Esophagus squamous epithelium (tissue), 5 donors: ENCODE measurements around the gene ABCB1. TPM values are rescaled to one million over a fixed set of nuclear protein-coding genes. Genes with fewer than 3 reads are reported as not detected.

Experiments used
- DNase-seq: peaks from one replicate; lab custom pipeline; 2025; lab: John Stamatoyannopoulos, UW
- H3K27ac ChIP-seq, 4 donors: fragments of 200-600 bp; sonication (generic); one replicate each; pipeline ENCODE4 v1.5.1; 2016 to 2019; ENCODE audit warnings: mild to moderate bottlenecking in 1 of 4
- H3K27me3 ChIP-seq, 4 donors: fragments of 200-600 bp; sonication (generic); 1 replicate in 3 of 4; 2 replicates in 1 of 4; pipeline versions ENCODE4 v1.5.1 to v1.6.0; 2017 to 2021; ENCODE audit warnings: antibody characterized with exemption in 1 of 4
- H3K36me3 ChIP-seq, 3 donors: fragments of 200-600 bp; sonication (generic); one replicate each; pipeline ENCODE4 v1.5.1; 2016 to 2019
- H3K4me1 ChIP-seq, 3 donors: fragments of 200-600 bp; sonication (generic); one replicate each; pipeline ENCODE4 v1.5.1; 2017 to 2019
- H3K4me3 ChIP-seq, 4 donors: fragments of 200-600 bp; sonication (generic); 1 replicate in 3 of 4; 2 replicates in 1 of 4; pipeline ENCODE4 v1.5.1; 2016 to 2019; ENCODE audit warnings: mild to moderate bottlenecking in 2 of 4, moderate library complexity in 1 of 4
- H3K9me3 ChIP-seq, 3 donors: fragments of 200-600 bp; sonication (generic); one replicate each; pipeline ENCODE4 v1.5.1; 2016 to 2019
- CTCF ChIP-seq, 6 experiments: fragments of 450-650 bp in 4 of 6; fragments of 200-600 bp in 2 of 6; sonication (generic) in 2 of 6; IDR thresholded peaks; one replicate each; pipeline ENCODE4 v1.5.1; 2016 to 2019; ENCODE audit warnings: antibody characterized with exemption in 6 of 6, mild to moderate bottlenecking in 4 of 6, moderate library complexity in 4 of 6
- POLR2A ChIP-seq, 4 donors: fragments of 450-650 bp; IDR thresholded peaks; one replicate each; pipeline ENCODE4 v1.6.1; 2017; ENCODE audit warnings: antibody characterized with exemption in 4 of 4, mild to moderate bottlenecking in 4 of 4, moderate library complexity in 3 of 4
- WGBS, 2 donors: methylation state at CpG; one replicate each; pipeline ENCODE4 v1.1.5; 2018; 5-methylcytosine and 5-hydroxymethylcytosine counted together
- intact Hi-C: fragments of 100-400 bp; cut with DNase I; formaldehyde crosslinking; loops from one replicate; pipeline ENCODE4 v1.15.0; 2022
- total RNA-seq, 4 donors: library from RNA; depleted of rRNA; stranded (reverse); fragments of >200 nt; gene quantifications; one replicate each; pipeline ENCODE4 v1.1.0, GENCODE V29; 2016
- donor health status: DM: yes; HTN: yes; CAD: no.

Gene ABCB1
- total RNA-seq, 4 donors from 2014 or later, result 0.91 to 15.4 (median 3.1) TPM

- 75 to 77% methylated on average over 1 of the region's 1 CpG for WGBS, 2 donors
- Histone ChIP-seq H3K27me3 (no peaks in the 10 kb centered on the region), H3K4me1 (no peaks in the 10 kb centered on the region), H3K36me3 (no peaks in the 10 kb centered on the region), H3K9me3 (no peaks in the 10 kb centered on the region), H3K4me3 (no peak overlapping the region), H3K27ac (no peak overlapping the region)
- no peak for TF ChIP-seq CTCF (IDR thresholded peaks at IDR 0.05)
- TF ChIP-seq POLR2A (IDR thresholded peaks at IDR 0.05), result no peak
- DNase-seq, result no peak
- intact Hi-C loops, result no loop called here
Observed at GRCh38 chr7:87543623-87544022, 57.1 kb downstream of the ABCB1 start.

GRCh38 chr7:87541648-87542047 lies 59.0 kb downstream of the ABCB1 start:
- no peaks in the 10 kb centered on the region for H3K4me1 ChIP-seq
- no peaks in the 10 kb centered on the region for H3K27me3 ChIP-seq
- intact Hi-C loops, result no loop called here
- WGBS, 2 donors, result 85 to 91% methylated on average over 1 of the region's 1 CpG
- DNase-seq, result no peak
- H3K9me3 ChIP-seq, result no peaks in the 10 kb centered on the region
- TF ChIP-seq POLR2A (IDR thresholded peaks at IDR 0.05) (no peak), CTCF (IDR thresholded peaks at IDR 0.05) (no peak)
- H3K4me3 ChIP-seq, result no peak overlapping the region
- no peak overlapping the region for H3K27ac ChIP-seq
- H3K36me3 ChIP-seq, result no peaks in the 10 kb centered on the region

- WGBS, 2 donors, result 60 to 67% methylated on average over 1 of the region's 1 CpG
- intact Hi-C loops, result no loop called here
Observed at GRCh38 chr7:87538052-87538451, 62.6 kb downstream of the ABCB1 start.

GRCh38 chr7:87534072-87534471 lies 66.6 kb downstream of the ABCB1 start:
- Histone ChIP-seq H3K4me3 (no peak overlapping the region), H3K9me3 (no peaks in the 10 kb centered on the region), H3K36me3 (no peaks in the 10 kb centered on the region), H3K4me1 (no peaks in the 10 kb centered on the region), H3K27me3 (no peaks in the 10 kb centered on the region), H3K27ac (no peak overlapping the region)
- no peak for DNase-seq
- TF ChIP-seq POLR2A (IDR thresholded peaks at IDR 0.05) (no peak), CTCF (IDR thresholded peaks at IDR 0.05) (no peak)
- 82 to 94% methylated on average over 2 of the region's 2 CpGs for WGBS, 2 donors
- intact Hi-C loops, result no loop called here

More at GRCh38 chr7:87538052-87538451, 62.6 kb downstream of the ABCB1 start:
- H3K9me3 ChIP-seq, result no peaks in the 10 kb centered on the region
- H3K4me3 ChIP-seq, result no peak overlapping the region
- TF ChIP-seq CTCF (IDR thresholded peaks at IDR 0.05) (no peak), POLR2A (IDR thresholded peaks at IDR 0.05) (no peak)
- H3K4me1 ChIP-seq, result no peaks in the 10 kb centered on the region
- no peak for DNase-seq
- no peaks in the 10 kb centered on the region for H3K27me3 ChIP-seq
- H3K27ac ChIP-seq, result no peak overlapping the region
- no peaks in the 10 kb centered on the region for H3K36me3 ChIP-seq

- H3K4me3 ChIP-seq, result no peak overlapping the region
- TF ChIP-seq POLR2A (IDR thresholded peaks at IDR 0.05) (no peak), CTCF (IDR thresholded peaks at IDR 0.05) (no peak)
Observed at GRCh38 chr7:87530126-87530525, 70.6 kb downstream of the ABCB1 start.

More at GRCh38 chr7:87530126-87530525, 70.6 kb downstream of the ABCB1 start:
- intact Hi-C loops, result no loop called here
- DNase-seq, result no peak
- Histone ChIP-seq H3K4me1 (no peaks in the 10 kb centered on the region), H3K36me3 (no peaks in the 10 kb centered on the region), H3K9me3 (no peaks in the 10 kb centered on the region), H3K27ac (no peak overlapping the region), H3K27me3 (no peaks in the 10 kb centered on the region)
